Panc1 (cell line): Measurements from ENCODE around the gene PTPN23. TPM values are rescaled to one million over a fixed set of nuclear protein-coding genes. Genes with fewer than 3 reads are reported as not detected.

Experiments
- ATAC-seq: fragments of 200-7000 bp; cut with Tn5 transposase; 2 replicates; pipeline ENCODE4 v1.9.1; 2020; ENCODE audit warnings: mild to moderate bottlenecking, moderate library complexity
- BruUV-seq: library from RNA; stranded (reverse); fragments of 400-500 nt; replicated peaks from 2 replicates; lab custom pipeline; 2021; lab: Mats Ljungman, UMichigan
- CTCF ChIA-PET: fragments of 300-600 bp; sonication (Branson Sonifier 250); formaldehyde crosslinking; loops from one replicate; lab custom pipeline; 2022; ENCODE audit warnings: antibody characterized with exemption; lab: Charles Lee
- POLR2A ChIA-PET: fragments of 300-600 bp; sonication (Branson Sonifier 250); formaldehyde crosslinking; loops from one replicate; lab custom pipeline; 2022; ENCODE audit warnings: antibody characterized with exemption; lab: Charles Lee
- DNase-seq: peaks from one replicate; pipeline ENCODE4 v3.0.0-alpha.2; 2010; ENCODE audit warnings: low read depth, low spot score
- H3K27ac ChIP-seq: 2 replicates; pipeline ENCODE4 v1.5.1; 2011; ENCODE audit warnings: mild to moderate bottlenecking, low read length, inconsistent platforms
- H3K27me3 ChIP-seq: fragments of 200-500 bp; sonication (Bioruptor generic); 2 replicates; pipeline ENCODE4 v1.6.0; 2014; ENCODE audit warnings: low read length, inconsistent platforms; ENCODE audit not compliant: control insufficient read depth, insufficient read depth
- H3K36me3 ChIP-seq: fragments of 200-500 bp; sonication (Bioruptor generic); 2 replicates; pipeline ENCODE4 v1.5.1; 2014; ENCODE audit warnings: inconsistent platforms, mild to moderate bottlenecking, low read length, moderate library complexity; ENCODE audit not compliant: control insufficient read depth, insufficient read depth
- H3K4me1 ChIP-seq: 2 replicates; pipeline ENCODE4 v1.5.1; 2011; ENCODE audit warnings: inconsistent platforms, mild to moderate bottlenecking, low read length, moderate library complexity; ENCODE audit not compliant: control insufficient read depth, insufficient read depth
- H3K4me3 ChIP-seq, 2 experiments: 2 replicates each; pipeline ENCODE4 v1.5.1; 2011 to 2012; ENCODE audit warnings: low read depth in 2 of 2, low read length in 2 of 2, mild to moderate bottlenecking in 2 of 2, inconsistent platforms in 1 of 2, moderate library complexity in 1 of 2
- H3K9me3 ChIP-seq: fragments of 200-500 bp; sonication (Bioruptor generic); 2 replicates; pipeline ENCODE4 v1.5.1; 2014; ENCODE audit warnings: low read depth, mild to moderate bottlenecking, inconsistent platforms, low read length, moderate library complexity; ENCODE audit not compliant: control insufficient read depth, insufficient read depth
- CTCF ChIP-seq: fragments of 450-650 bp; IDR thresholded peaks from 2 replicates; pipeline ENCODE4 v1.5.1; 2017; ENCODE audit warnings: mild to moderate bottlenecking
- POLR2AphosphoS5 ChIP-seq: IDR thresholded peaks from 2 replicates; pipeline ENCODE4 v1.6.1; 2012; ENCODE audit warnings: mild to moderate bottlenecking, low read depth, low read length, moderate library complexity
- REST ChIP-seq, 2 experiments: IDR thresholded peaks; 2 replicates each; pipeline ENCODE4 v1.6.1; 2011 to 2012; ENCODE audit warnings: low read depth in 2 of 2, control low read depth in 1 of 2, low read length in 1 of 2, mild to moderate bottlenecking in 1 of 2, moderate library complexity in 1 of 2; ENCODE audit not compliant: insufficient read depth in 1 of 2
- SIN3A ChIP-seq: IDR thresholded peaks from 2 replicates; pipeline ENCODE4 v1.6.1; 2012; ENCODE audit warnings: low read depth, mild to moderate bottlenecking, low read length, moderate library complexity, borderline replicate concordance; ENCODE audit not compliant: insufficient read depth
- TCF7L2 ChIP-seq: IDR thresholded peaks from 2 replicates; pipeline ENCODE4 v1.6.1; 2011; ENCODE audit warnings: mild to moderate bottlenecking, low read depth, low read length, inconsistent platforms
- in situ Hi-C: cut with HindIII; loops from 2 replicates; pipeline ENCODE4 v1.10.0; 2016; ENCODE audit warnings: low sequenced_read_pairs, low pct_unique_long_range_greater_than_20kb
- intact Hi-C: fragments of 100-400 bp; cut with micrococcal nuclease; formaldehyde crosslinking; loops from one replicate; pipeline ENCODE4 v1.10.0; 2022; ENCODE audit not compliant: unreplicated experiment
- total RNA-seq: library from RNA; stranded (reverse); gene quantifications from one replicate; pipeline ENCODE4 v1.2.1, GENCODE V29; 2021; ENCODE audit not compliant: unreplicated experiment

Gene PTPN23
- total RNA-seq, 1 experiment from 2014 or later: 35.7 TPM

GRCh38 chr3:47370887-47371697 lies 9.7 kb upstream of the PTPN23 start:
- no peaks in the 10 kb centered on the region for H3K9me3 ChIP-seq
- no peaks in the 10 kb centered on the region for H3K4me1 ChIP-seq
- BruUV-seq: no TSS peak
- no peak overlapping the region for H3K4me3 ChIP-seq
- intact Hi-C loops (no loop called here), in situ Hi-C loops (no loop called here)
- TF ChIP-seq SIN3A: no peak
- peak; percentile 74 for TF ChIP-seq CTCF
- TF ChIP-seq POLR2AphosphoS5: no peak
- no peak for TF ChIP-seq REST (IDR thresholded peaks at IDR 0.05; ENCODE audit: insufficient read depth in 1 of 2, low read depth in 2 of 2, low read length in 1 of 2)
- TF ChIP-seq TCF7L2: no peak
- H3K27me3 ChIP-seq: no peaks in the 10 kb centered on the region
- ChIA-PET POLR2A (interaction anchor here (0.6 kb wide), 2 partner anchors 194 to 328 kb away, joined by 3 to 8 read pairs; no protein-coding TSS in a partner anchor), CTCF (no interaction called here)
- ATAC-seq (peak; percentile 47), DNase-seq (no peak)
- no peak overlapping the region for H3K27ac ChIP-seq
- H3K36me3 ChIP-seq: no peaks in the 10 kb centered on the region

GRCh38 chr3:47374587-47374986 lies 6.2 kb upstream of the PTPN23 start:
- intact Hi-C loops: no loop called here

More at GRCh38 chr3:47374587-47374986, 6.2 kb upstream of the PTPN23 start:
- no peaks in the 10 kb centered on the region for H3K4me1 ChIP-seq
- TF ChIP-seq SIN3A (no peak), REST (IDR thresholded peaks at IDR 0.05; ENCODE audit: insufficient read depth in 1 of 2, low read depth in 2 of 2, low read length in 1 of 2) (no peak)
- in situ Hi-C loops: no loop called here
- CTCF ChIA-PET: no interaction called here
- no peaks in the 10 kb centered on the region for H3K36me3 ChIP-seq
- no peaks in the 10 kb centered on the region for H3K9me3 ChIP-seq
- POLR2A ChIA-PET: no interaction called here
- DNase-seq: no peak
- no peak for ATAC-seq
- H3K4me3 ChIP-seq: no peak overlapping the region
- no peak overlapping the region for H3K27ac ChIP-seq
- no TSS peak for BruUV-seq
- no peaks in the 10 kb centered on the region for H3K27me3 ChIP-seq
